Forelimb muscle (tissue), 1 donor: Measurements from ENCODE around the gene KCTD1. TPM values are rescaled to one million over a fixed set of nuclear protein-coding genes. Genes with fewer than 3 reads are reported as not detected.
A peak's percentile ranks its signal among the peaks of the same experiment; 100 is the strongest.

Source experiments
- DNase-seq: peaks from one replicate; pipeline ENCODE4 v3.0.0-alpha.2; 2013; ENCODE audit warnings: low read depth
- polyA plus RNA-seq: library from polyadenylated mRNA; unstranded; fragments of 120-200 nt; gene quantifications from one replicate; pipeline ENCODE4 v1.2.1, GENCODE V29; 2013; ENCODE audit not compliant: insufficient read length

Gene KCTD1
- polyA plus RNA-seq, 1 donor, result 4.2 TPM

DNA sequence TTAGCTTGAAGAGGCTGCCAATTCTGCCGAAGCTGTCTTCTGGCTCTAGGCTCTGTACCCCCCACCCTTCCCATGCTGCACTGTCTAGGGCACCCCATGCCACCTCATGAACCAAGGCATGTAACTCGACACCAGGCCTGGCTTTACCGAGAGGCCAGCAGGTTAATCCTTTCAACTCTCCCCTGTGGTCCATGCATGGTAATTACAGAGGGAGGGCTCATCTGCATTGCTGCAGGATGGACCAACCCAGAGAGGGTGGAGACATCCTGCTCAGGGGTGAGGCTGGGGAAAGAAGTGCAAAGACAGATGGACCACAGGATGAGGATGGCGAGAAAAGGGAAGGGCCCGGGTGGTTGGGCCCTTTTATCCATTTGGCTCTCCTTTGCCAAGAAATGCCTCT lies 65.8 kb downstream of the KCTD1 start:
- no peak for DNase-seq

DNA sequence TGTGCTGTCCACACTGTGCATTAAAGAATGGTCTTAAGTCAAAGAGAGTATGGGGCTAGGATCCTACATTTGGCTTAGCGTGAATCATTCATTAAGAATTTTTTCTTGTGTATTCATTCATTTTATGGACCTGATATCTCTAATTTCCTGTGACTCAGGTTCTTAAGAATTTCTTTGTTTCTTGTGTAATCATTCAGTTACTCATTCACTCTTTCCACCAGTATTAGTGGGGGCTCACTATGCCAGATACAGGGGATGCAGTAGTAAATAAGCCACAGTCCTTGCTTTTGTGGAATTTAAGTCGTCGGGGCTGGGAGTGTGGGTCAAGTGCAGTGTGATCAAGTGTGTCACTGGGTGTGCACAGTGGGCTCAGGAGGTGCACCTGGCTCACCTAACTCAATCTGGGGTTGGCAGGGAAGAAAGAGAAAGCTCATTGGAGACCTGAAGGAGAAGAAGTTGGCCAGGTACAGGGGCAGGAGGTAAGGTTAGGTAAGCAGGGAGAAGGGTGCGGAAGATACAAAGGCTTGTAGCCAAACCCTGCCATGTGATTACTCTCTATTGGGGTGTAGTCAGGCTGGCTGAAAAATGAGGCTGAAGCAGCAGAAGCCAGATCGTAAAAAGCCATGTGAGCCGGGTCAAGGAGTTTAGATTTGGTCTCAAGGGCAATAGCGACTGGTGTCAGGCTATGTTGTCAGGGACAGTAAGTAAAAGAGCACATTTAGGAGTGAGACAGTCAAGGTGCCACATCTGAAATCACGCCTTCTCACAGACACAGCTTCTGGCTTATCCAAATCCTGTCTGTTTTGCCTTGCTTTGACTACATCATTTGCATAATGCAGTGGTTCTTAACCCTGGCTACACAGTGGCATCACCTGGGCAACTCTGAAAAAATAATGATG lies 67.2 kb downstream of the KCTD1 start:
- DNase-seq, result no peak

DNA sequence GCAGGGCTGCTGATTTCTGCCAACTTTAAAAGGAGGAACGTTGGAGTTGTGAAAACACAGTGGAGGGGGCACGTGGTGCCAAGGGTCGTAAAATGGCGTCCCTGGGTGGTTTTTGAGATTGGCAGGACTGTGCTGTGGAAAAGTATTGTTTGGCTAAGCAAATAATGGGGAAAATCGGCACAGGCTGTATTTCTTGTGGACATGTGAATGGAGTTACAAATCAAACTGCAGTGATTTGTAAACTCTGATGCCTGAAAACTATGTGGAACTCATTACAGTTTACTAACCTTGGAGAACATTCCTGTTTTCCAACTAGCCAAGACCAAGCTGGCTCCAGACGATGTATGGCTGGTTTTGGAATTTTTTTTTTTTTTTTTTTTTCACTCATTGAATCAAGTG lies 68.7 kb downstream of the KCTD1 start:
- no peak for DNase-seq

DNA sequence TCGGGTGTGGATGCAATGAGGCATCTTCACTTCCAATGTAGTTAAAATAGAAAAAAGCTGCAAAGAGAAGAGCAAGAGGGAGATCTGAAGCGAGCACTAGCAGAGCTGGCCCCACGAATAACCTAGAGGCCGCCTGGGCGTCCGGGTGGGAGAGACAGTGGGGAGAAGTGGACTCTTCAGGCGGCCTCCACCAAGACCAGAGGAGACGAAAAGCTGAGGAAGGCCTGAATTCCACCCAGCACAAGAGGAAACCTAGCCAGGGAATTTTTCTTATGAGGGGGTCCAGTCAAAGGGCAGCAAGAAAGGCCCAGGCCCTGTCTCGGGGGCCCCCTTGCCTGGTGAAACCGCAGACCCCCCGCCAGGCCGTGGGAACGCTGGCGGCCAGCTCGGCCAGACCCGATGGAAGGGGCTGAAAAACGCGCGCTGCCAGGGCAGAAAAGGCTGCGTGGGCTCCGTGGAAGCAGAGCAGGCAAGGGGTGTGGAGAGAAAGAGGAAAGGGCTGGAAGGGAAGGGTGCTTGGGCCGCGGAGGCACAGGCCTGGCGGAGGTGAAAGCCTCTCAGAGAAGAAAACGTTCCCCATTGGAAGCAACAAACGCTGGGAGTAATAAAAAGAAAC lies 69.2 kb downstream of the KCTD1 start:
- DNase-seq, result no peak

DNA sequence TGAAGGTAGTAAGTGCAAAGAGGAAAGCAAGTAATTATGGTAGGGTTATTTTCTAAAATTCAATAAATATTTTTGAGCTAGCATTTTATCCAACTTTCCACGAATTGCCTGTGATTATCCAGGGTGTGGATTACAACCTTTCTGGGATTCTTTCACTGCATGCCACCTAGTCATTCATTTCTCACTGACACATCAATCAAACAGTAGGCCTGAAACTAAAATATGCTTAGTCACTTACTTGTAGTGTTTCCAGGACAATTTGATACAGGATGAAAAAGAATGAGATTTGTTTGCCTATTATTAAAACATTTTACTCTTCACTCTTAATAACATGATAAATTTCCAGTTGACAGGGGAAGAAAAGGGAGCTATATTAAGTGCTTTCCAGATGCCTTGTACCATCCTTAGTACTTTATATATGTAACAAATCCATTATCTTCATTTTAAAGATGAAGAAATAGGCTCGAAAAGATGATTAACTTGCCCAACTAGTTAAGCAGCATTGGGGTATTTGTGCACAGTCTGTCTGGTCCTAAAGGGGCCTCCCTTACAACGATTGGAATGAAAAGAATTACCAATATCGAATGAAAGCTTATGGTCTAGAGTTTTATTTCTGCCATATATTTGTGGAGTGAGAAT lies 70.4 kb downstream of the KCTD1 start:
- no peak for DNase-seq

DNA sequence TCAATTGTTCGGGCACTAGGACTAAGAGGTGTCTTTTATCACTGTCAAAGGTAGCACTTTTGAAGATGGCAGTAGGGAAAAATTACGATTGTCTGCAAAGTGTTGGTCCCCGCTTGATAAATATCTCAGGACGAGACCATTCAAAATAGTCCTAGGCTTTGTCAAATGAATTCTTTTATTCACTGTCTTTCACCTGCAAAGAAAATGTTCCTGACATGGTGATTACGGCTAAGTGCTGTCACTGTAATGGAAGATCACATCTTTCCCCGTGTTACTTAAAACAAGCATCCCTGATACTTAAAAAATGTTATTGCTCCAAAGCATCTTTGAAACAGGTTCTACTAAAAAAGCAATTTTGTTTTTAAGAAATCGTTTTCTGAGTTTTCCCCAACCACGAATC lies 71.7 kb downstream of the KCTD1 start:
- no peak for DNase-seq

DNA sequence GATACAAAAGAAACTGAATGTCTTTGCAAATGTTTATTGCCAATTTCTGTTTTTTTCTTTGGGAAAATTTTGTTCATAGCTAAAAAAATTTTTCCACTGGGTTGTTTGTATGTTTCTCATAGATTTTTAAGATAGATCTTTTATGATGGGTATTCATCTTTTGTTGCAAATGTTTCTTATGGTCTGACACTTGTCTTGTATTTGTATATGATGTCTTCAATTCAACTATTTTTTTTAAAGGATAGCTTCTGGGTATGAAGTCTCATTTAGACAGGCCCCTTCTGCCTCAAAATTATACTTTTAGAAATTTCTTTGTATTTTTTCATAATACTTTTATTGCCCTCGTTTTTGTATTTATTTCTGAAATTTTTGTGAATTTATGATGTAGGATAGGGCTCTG lies 73.8 kb downstream of the KCTD1 start:
- no peak for DNase-seq

DNA sequence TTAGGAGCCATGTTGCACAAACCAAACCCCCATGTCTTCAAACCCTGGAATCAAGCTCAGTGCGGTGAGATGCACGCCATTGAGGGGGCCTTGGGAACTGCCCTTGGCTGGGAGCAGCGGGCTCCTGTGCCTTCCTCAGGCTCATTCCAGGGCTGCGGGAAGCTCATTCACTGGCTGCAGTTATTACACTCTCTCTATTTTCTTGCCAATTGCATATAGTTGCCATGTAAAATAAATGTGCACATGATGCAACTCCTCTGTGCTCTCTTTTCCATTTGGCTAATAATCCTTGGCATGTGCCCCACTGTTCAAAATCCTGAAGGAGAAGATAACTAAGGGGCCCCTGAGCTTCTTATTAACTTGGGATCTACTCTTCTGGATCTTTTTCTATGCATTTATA lies 74.7 kb downstream of the KCTD1 start:
- DNase-seq, result no peak

DNA sequence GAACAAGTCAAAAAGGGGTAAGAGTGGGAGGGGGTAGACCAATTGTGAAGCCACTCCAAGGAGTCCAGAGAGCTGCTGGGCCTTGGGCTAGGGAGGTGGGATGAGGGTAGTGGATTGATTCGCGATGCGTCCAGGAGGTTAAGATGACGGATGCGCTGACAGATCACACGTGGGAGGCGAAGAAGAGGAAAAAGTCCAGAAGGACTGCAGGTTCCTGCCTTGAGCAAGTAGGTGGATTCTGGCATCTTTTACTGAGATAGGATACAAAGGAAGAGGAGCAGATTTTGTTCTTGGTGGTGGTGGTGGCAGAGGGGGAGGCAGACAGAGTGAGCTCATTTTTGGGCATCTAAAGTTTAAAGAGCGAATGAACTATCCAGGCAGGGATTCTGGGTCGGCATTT lies 76.5 kb downstream of the KCTD1 start:
- DNase-seq, result no peak

DNA sequence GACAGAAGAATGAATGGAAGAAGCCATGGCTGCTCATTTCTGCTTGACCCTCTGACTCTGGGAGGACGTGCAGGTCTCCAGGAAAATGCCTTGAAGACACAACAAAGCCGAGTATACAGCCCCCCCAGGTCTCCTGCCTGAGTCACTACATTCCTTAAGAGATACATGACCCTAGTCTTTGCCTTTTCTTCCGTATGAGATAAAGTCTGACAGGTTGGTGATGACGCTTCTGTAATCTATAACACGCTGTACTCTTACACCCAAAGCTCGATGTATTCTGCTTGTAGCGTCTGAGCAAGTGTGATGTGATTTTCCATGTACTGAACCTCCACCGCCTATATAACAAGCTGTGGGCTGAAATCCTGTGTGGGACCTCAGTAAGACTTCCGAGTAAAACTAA lies 77.3 kb downstream of the KCTD1 start:
- DNase-seq, result no peak

DNA sequence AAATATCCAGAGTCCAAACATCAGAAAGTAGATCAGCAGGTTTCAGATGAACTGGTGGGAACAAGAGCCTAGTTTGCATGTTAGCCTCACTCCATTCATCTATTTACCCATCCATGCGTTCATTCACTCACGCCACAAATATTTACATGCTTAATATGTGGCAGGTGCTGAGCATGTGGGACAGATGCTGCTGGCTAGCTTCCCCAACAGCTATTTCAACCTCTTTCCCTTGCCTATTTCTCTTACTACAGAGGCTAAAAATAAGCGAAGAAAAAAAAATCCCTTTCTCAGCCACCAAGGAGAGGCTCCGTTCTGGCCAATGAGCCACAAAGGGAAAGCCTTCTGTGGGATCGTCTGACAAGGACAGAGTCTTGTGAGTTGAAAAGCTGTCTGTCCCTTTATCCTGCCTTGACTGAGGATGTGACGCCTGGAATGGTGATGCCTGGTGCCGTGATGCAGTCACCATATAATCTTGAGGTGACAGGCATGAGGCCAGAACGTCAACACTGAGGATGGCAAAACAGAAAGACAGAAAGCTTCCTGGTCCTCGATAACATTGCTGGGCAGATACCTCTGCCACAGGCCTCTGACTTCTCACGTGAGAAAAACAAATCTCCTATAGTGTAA lies 78.2 kb downstream of the KCTD1 start:
- DNase-seq, result peak; percentile 14

DNA sequence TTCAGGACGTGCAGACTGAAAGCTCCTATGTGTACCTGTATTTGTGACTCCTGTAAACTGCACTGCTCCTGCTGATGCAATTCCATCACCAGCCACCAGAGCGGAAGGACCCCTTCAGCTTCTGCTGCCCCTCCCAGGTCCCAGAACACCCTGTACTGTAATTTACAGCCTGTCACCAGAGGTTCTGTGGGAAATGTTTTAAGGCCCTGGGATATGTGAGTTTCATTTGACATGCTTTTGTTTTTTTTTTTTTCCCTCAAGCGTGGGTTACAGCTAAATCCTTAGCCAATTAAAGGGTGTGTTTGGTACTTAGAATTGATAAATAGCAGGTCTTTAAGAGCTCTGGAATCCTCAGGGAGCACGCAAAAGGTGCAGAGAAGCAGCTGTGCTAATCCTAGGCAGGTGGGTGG lies 79.4 kb downstream of the KCTD1 start:
- DNase-seq, result no peak

DNA sequence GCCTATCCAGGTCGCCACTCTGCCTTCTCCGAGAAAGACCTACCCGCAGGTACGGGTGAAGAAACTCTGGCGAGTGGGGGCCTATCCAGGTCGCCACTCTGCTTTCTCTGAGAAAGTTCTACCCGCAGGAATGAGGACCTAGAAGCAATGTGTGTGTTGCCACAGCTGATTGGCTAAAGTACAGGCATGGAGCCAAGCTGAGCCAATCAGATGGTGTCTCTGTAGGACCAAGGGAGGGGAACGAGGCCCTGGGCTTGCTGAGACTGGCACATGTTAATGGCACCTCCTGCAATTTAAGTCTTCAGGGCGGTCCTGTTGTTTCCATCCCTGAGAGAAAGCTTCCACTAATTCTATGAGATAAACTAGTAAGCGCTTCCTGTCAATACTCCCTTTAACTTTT lies 82.3 kb downstream of the KCTD1 start:
- no peak for DNase-seq

DNA sequence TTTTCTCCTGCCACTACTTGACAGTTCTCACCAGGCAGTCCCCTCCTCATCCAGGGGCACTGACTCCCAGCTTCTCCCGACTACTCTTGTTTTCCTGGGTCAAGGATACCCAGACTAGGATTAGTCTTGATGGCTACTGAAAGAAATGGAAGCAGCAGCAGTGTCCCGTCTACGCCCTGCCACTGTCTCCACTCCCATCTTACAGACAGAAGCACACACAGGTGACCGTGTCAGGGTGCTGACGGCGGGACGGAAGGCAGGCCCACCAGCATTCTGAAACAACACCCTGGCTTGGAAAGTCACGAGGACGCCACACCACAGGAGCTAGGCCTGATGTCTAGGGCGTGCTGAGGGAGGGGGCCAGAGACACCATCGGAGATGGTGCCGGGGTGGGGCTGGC lies 82.9 kb downstream of the KCTD1 start:
- no peak for DNase-seq

DNA sequence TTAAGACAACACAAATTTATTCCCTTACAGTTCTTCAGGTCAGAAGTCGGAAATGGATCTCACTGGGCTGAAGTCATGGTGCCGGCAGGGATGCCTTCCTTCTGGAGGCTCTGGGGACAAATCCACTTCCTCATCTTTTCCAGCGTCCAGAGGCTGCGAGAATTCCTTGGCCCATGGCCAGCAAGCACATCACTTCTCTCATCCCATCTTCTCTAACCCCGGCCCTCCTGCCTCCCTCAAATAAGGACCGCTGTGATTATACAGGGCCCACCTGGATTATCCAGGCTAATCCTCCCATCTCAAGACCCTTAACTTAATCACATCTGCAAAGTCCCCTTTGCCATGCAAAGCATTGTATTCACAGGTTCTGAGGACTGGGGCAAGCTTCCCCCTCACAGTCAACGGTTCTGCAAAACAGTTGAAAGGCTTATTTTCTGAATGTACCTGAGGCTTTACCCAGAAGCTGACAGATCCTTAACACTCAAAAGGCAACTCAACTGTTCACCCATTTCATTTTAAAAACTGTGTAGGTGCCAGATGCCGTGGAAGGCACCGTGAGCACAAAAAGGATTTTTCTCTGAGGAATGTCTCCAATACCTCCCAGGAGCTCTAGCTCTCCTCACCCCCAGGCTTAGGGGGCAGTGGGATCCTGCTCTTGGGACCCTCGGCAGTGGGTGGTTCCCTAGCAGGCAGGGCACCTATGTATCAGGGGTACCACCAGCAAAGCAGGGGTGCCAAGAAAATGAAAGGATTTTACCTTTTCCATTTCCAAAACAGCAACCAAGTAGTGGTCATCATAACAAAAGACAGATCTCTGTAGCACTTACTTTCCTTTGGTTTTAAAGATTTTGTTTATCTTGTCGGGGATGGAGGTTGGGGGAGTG lies 84.0 kb downstream of the KCTD1 start:
- DNase-seq, result no peak

DNA sequence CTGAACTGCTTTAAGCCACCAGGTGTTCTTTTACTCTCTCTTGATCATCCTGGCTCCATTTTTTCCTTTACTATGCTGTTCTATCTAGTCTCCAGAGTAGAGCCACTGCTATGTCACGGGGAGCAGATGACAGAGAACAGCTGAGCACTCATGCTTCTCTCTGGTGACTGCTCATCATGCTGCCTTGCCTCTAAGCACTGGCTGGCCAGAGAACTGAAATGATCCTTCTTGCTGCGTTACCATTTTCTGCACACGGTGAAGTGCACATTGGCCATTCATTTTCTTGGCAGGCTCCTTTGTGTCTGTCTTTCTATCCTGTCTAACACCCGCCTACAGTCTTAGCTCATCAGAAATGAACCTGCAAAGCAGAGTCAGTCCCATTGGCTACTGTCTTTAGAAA lies 86.0 kb downstream of the KCTD1 start:
- no peak for DNase-seq

DNA sequence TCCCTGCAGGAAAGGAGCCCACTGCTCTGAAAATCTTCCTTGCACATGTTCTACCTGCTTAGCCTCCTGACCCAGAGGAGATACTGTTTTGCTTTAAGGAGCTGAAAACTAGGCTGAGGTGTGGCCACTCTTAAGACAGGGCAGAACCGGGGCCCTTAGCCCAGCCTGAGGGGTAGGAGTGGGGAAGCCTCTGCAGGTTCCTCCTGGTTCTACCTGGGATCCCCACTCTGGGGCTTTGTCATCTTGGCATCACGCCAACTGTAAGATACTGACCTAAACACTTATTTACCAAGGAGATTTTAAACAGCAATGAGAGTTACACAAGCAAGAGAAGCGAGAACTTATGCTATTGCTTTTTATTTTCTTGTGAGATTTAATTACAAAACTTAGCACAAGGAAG lies 86.9 kb downstream of the KCTD1 start:
- no peak for DNase-seq

DNA sequence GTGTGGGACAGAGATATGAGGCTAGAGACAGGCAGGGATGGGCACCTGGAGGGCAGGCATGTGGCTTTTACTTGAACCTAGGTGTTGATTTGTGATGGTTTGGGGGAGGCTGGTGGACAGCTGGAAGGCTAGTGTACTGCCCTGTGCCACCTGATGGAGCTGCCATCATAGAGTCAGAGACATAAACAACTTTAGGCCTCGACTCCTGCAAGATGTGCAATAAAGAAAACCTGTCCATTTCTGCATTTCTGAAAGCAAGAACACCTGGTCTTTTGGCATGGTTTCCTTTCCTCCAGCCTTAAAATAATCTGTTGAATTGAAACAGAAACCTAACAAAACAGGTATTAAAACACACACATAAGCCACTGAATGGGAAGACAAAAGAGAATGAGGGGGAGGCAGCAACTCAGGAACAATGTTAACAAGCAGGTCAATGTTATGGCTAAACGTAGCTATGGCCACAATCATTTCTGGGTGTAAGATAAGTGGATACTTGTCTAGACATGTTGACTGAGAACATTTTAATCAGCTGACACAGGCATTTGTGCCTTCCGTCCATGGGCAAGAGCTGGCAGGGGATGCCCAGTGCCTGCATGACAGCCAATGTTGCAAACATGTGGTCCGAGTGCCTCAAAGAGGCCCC lies 87.8 kb downstream of the KCTD1 start:
- no peak for DNase-seq

DNA sequence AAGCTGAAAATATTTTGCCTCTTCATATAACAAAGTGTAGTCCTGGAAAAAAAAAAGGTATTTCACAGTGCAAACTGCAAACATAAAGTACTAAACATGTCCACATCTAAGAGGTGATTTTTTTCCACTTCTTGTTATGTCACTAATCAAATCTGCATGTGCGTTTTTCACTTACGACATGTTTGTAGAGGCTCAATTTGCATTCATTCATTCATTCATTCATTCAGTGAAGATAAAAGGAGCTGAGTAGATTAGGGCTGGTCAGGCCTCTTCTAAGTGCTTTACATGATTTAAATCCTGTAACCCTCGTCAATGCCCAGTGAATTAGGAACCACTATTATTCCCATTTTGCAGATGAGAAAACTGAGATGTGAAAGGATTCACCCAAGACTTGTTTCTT lies 88.5 kb downstream of the KCTD1 start:
- DNase-seq, result no peak

DNA sequence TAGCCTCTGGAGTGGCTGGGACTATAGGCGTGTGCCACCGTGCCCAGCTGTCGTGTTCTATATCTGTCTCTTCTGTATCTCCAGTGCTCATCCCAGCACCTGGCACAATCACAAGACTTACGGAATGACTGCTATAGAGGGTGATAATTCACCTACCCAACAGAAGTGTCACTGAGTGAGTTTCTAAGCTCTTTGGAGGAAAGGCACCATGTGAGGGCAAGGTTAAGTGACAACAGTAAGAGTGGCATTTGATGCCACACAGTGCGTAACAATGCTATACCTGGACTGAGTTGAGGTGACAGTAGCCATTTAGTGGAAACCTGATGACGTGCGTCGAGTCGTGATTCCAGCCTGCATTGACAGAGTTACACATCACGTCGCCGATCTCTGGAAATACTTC lies 89.0 kb downstream of the KCTD1 start:
- no peak for DNase-seq
